Loucy (cell line): ENCODE results near the gene IGSF23.

Experiments
- EZH2phosphoT487 ChIP-seq: fragments of 200-600 bp; IDR thresholded peaks from 2 replicates; pipeline ENCODE4 v1.6.1; 2018; ENCODE audit warnings: antibody characterized with exemption, mild to moderate bottlenecking, moderate library complexity, borderline replicate concordance
- TF ChIP-seq, protein P1 (sequence below): fragments of 200-600 bp; sonication (generic); conservative IDR thresholded peaks from 2 replicates; pipeline ENCODE4 v1.5.1; 2014; ENCODE audit warnings: mild to moderate bottlenecking, antibody characterized with exemption, low read length

DNA sequence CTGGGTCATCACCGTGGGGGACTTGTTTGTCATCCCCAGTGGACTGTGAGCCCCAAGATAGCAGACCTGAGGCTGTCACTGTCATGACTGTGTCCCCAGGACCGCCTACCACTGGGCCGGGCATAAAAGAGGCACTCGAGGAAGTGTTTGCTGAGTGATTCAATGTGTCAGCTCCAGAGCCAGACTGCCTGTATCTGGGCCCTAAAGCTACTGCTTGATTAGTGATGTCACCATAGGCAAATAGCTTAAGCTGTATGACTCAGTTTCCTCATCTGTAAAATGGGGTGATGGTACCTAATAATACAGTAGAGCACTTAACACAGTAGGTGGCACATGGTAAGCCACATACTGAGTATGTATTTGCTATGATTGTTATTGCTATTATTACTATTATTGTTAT, 46.7 kb downstream of the IGSF23 start:
- TF ChIP-seq, protein P1, sequence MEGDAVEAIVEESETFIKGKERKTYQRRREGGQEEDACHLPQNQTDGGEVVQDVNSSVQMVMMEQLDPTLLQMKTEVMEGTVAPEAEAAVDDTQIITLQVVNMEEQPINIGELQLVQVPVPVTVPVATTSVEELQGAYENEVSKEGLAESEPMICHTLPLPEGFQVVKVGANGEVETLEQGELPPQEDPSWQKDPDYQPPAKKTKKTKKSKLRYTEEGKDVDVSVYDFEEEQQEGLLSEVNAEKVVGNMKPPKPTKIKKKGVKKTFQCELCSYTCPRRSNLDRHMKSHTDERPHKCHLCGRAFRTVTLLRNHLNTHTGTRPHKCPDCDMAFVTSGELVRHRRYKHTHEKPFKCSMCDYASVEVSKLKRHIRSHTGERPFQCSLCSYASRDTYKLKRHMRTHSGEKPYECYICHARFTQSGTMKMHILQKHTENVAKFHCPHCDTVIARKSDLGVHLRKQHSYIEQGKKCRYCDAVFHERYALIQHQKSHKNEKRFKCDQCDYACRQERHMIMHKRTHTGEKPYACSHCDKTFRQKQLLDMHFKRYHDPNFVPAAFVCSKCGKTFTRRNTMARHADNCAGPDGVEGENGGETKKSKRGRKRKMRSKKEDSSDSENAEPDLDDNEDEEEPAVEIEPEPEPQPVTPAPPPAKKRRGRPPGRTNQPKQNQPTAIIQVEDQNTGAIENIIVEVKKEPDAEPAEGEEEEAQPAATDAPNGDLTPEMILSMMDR: no peak
- no peak for TF ChIP-seq EZH2phosphoT487
